Ureter (tissue), 1 donor: ENCODE results near the gene CREB3L2. TPM values are rescaled to one million over a fixed set of nuclear protein-coding genes. Genes with fewer than 3 reads are reported as not detected.

ENCODE experiments used
- DNase-seq: peaks from one replicate; pipeline ENCODE4 v3.0.0-alpha.2; 2020; ENCODE audit warnings: low spot score
- total RNA-seq: library from RNA; stranded (reverse); gene quantifications from one replicate; pipeline ENCODE4 v1.2.4, GENCODE V29; 2023
- donor health status: DM: yes; HTN: yes; CAD: no.

The CREB3L2 gene
- total RNA-seq, 1 donor from 2014 or later, result 126 TPM

GRCh38 chr7:137951700-137952425, 50.0 kb downstream of the CREB3L2 start:
- no peak for DNase-seq

DNA sequence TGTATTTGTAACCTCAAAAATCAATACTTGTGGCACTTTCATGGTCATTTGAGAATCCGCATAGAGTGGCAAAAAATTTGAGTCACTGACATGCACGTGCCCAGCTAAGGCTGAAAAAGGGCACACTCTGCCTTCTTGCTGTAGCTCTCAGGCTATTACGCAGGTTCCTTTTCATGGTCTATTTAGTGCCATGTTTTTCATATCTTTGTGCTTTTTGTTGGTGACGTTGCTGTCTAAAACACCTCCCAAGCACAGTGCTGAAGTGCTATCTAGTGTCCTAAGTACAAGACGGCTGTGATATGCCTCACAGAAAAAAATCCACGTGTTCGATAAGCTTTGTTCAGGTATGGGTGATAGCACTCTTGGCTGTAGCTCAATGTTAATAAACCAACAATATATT, 50.9 kb downstream of the CREB3L2 start:
- DNase-seq, result no peak

DNA sequence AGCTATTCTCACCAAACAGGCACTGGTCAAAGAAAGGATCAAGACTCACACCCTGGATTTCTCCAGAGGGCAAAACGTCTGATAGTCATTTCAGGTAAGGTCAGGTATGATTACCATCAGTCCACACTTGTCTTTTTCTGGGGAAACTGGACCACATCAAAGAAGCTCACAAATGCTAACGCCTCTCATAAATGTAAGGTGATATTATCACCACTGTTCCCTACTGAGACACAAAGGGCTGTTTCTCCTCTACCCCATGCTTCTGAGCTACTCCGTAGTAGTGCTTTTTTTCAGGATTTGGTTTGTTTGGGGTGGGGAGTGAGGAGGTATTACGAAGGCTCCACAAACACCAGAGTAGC, 51.6 kb downstream of the CREB3L2 start:
- no peak for DNase-seq

- DNase-seq, result no peak
Observed at GRCh38 chr7:137949416-137950262, 52.2 kb downstream of the CREB3L2 start.

DNA sequence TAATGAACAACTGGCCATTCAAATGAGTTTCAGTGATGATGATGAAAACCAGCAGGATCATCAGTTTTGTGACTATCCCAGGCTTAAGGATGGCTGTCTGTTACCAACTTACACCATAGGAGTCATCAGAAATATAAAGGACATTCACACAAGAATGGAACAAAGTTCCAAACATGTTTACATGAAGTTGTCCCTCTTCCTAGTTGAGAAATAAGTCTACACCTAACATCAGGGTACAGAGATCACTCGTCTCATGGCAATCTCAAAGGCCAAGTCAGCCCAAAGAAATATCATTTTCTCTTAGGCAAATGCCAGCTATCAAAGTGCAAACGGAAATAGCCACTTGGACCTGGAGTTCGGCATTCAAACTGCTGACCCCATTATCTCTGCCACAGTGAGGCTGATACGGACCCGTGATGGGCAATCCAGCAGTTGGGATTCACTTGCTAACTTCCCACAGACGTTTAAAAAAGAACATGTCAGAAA, 53.0 kb downstream of the CREB3L2 start:
- DNase-seq, result no peak

GRCh38 chr7:137948083-137948844, 53.6 kb downstream of the CREB3L2 start:
- no peak for DNase-seq

DNA sequence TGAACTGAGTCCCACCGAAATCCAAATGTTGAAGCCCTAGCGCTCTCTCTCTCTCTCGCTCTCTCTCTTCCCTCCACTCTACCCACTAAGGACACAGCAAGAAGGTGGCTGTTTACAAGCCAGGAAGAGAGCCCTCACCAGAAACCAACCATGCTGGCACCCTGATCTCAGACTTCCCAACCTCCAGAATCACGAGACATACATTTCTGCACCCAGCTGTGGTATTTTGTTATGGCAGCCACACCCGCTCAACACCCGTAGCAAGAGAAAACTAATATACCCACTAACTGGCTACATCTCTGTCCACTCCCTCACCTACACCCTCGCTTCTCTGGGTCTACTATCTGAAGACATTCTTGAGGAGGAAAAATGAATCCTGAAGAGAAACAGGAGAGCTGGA, 54.8 kb downstream of the CREB3L2 start:
- no peak for DNase-seq

DNA sequence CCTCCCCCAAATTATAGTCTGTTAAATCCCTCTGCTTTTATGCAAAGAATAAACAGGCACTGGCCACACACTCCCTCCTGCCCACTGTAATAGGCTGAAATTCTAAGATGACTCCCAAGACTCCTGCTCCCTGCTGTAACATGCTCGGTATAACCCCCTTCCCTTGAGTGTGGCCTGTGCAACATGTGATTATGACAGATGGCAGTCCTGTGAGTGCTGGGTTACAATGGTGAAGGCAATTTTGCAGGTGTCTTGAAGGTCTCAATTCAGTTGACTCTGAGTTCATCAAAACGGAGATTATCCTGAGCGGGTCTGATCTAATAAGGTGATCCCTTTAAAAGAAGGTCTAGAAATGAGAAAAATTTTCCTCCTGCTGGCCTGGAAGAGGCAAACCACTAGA, 55.9 kb downstream of the CREB3L2 start:
- DNase-seq, result no peak

DNA sequence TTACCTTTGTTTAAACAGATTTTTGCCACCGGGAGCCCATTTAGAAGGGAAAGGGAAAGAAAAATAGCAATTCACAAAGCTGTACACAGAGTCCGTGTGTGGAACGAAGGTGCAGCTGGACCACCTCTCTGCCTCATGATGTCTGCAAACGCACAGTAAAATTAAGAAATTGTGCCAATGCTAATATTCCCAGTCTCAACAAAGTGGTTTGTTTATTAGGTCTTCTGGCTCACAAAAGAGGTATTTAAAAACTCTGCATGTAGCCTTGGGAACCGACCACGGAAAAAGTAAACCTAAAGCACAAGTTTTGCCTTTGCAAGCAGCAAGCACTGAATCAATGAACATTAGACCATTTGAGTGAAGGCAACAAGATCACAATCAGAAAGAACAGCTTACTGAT, 57.7 kb downstream of the CREB3L2 start:
- no peak for DNase-seq

GRCh38 chr7:137943132-137943551, 58.7 kb downstream of the CREB3L2 start:
- DNase-seq, result no peak

DNA sequence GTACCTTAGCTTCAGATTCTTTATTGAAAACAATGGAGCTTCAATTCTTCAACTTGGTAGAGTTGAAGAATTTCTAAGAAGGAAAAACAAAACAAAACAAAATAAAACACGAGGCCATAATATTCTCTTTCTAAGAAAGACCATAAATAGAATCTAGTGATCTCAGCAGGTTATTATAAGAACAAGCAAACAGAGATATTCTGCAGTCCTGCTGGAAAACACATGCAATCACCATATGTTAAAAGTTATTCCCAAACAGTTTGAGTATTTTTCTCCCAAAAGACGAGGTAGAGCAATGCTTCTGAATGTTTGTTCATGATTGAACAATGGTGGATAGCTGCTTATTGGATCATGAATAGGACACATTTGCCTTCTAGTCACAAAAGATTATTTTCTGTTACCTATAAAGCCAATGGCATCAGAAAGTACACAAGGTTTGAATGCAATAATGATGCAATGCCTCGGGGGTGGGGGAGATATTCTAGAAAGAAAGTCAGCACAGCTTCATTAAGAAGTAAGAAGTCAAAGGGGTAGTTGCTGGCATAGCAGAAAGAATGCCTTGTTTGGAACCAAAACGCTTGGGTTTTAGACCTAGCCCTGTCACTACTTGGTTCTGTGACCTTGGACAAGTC, 59.3 kb downstream of the CREB3L2 start:
- no peak for DNase-seq

DNA sequence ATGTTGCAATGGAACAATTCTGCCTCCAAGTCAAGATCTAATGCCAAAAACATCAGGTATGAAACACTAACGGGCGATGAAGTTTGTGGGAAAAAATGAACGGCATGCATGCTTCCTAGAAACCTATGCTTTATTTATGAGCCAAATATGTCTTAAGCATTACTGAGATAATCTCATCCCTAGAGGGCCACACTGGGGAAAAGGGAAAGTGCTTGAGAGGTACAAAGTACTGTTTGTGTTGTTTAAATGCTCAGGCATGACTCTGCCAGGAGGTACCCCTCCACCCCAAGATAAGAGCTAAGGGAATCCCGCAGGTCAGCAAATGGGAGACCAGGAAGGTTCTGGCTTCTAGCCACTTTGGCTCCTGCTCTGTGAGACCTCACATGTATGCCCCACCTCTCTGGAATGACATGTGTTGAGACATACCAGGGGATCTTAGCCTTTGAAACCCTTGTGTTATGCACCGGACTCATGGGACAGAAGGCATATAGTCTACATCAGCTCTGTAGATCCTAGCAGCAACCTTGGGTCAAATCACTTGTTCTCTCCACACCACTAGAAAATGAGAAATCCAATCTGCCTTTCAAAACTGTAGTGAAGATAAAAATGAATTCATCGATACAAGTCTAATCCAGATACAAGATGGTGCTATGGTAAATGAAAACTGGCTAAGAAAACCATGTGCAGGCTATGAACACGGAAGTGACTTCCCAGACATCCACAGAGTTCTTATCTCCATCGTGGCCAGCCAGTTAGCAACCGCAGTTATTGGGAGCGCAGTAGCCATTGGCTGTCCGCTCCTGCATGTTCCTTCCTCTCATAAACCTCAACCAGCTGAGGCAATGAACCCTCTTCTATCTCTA, 61.0 kb downstream of the CREB3L2 start:
- no peak for DNase-seq

DNA sequence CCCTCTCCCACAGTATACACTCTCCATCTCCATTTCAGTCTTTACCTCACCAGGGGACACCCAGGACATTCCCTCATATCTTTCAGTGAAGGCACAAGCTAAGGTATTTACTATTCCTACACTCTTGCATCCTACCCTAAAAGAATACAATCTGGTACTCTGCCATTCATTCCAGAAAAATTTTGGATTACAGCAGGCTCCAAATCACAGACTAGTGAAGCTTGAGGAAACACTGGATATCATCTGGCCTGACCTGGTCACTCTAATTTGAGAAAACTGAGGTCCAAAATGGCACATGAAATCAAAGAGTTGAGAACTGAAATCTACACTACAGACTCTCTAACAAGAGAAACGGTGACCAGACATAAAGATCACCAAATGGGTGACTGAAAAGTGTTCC, 61.7 kb downstream of the CREB3L2 start:
- DNase-seq, result no peak

DNA sequence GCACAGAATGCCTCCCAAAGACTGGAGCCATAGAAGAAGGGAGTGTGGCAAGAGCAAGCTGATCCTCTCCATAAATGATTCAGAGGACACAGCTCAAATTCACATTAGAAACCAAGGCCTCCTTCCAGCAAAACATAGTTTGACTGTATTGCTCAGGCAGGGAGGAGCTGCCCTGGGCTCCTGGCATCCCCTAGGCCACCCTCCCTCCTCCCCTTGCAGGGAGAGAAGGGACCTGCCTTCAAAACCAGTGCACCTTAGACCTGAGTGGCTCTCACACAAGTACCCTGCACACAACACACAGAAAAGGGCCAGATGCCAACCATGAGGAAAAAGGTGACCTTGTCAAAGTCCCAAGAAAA, 64.7 kb downstream of the CREB3L2 start:
- DNase-seq, result no peak

DNA sequence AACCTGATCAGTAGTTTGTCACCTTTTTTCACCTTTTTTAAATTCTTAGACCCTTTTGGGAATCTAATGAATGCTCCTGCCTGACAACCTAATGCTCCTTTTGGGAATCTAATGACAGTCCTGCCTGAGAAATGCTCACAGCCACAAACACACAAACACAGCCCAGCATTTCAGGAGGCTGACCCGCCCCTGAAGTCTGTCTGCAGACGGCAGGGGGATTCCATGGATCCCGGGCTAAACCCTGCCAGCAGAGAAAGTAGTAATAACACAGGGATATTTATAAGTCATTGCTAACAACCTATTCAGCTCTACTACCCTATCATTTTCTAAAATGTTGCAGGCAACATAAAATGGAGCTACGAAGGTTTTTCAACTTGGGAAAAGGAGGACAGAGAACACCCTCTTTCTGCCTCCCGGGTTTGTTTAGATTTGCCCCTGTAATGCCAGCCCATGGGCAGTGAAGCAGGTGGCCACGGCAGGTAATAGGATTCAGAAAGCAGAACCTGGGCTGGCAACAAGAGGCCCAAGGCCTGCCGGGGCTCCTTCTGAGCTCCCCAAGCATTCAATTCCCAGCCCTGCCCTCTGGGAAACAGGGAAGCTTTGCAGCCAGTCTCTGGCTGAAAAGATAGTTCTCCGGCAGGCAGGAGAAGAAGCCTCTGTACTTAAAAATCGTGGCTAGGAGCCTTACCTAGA, 65.2 kb downstream of the CREB3L2 start:
- DNase-seq, result no peak

- DNase-seq, result no peak
Observed at GRCh38 chr7:137935884-137936508, 65.9 kb downstream of the CREB3L2 start.

DNA sequence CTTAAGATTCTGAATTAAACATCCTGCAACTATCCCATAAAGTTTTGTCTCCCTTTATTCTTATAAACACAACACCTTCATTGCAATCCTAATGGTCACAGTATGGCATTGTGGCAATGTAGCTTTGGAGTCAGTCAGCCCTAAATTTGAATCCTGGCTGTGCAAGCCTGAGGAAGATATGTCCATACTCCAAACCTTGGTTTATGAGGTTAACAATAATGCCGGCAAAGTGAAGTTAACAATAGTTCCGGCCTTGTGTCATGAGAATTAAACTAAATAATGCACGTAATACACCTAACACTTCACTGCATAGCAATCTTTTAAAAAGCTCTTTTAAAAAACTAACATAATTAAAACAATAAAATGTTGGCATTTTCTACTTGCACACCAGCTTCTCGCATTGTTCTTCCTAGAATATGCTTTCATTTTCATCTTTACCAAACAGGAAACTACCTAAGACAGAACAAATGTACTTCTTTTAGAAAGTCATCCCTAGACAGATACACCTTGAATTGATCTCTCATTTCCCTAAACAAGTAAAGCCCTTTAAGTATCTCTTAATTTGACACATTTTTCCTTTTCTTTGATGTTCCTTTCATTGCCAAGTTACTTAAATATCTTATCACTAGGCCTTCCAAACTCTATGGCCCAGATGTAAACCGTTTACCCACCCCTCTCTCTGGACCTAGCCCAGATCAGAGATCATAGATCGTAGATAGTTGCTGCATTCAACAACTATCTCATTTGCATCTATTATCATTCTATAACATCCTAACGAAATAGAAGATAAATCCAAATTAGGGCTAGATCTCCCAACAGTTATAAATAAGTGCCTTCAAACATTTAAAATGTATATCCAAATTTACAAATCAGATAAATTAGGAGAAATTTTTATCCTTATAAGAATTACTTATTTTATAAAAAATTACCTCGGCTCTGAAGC, 66.7 kb downstream of the CREB3L2 start:
- no peak for DNase-seq

GRCh38 chr7:137934176-137934826, 67.6 kb downstream of the CREB3L2 start:
- no peak for DNase-seq
